PFSK-1 (cell line): ENCODE data around the gene DYNC1LI2.

Experiments
- FOXP2 ChIP-seq: optimal IDR thresholded peaks from 2 replicates; pipeline ENCODE3; 2011; ENCODE audit warnings: borderline replicate concordance, control low read depth, inconsistent platforms; ENCODE audit not compliant: insufficient read depth; ENCODE audit errors: extremely low read length, extremely low read depth
- POLR2AphosphoS5 ChIP-seq: IDR thresholded peaks from 2 replicates; pipeline ENCODE4 v1.6.1; 2012; ENCODE audit warnings: low read depth, mild to moderate bottlenecking, control low read depth, low read length, moderate library complexity
- REST ChIP-seq, 2 experiments: IDR thresholded peaks; 2 replicates each; pipeline versions ENCODE4 v1.6.1 to v1.8.0; 2011 to 2012; ENCODE audit warnings: low read depth in 2 of 2, low read length in 2 of 2, control low read depth in 1 of 2, inconsistent platforms in 1 of 2, mild to moderate bottlenecking in 1 of 2, moderate library complexity in 1 of 2; ENCODE audit not compliant: insufficient read depth in 1 of 2
- SIN3A ChIP-seq: IDR thresholded peaks from 2 replicates; pipeline ENCODE4 v1.6.1; 2012; ENCODE audit warnings: mild to moderate bottlenecking, low read length, moderate library complexity, borderline replicate concordance; ENCODE audit not compliant: insufficient read depth
- TAF1 ChIP-seq: IDR thresholded peaks from 2 replicates; pipeline ENCODE4 v1.6.1; 2012; ENCODE audit warnings: low read length, control low read depth, borderline replicate concordance; ENCODE audit not compliant: insufficient read depth

The DYNC1LI2 gene

GRCh38 chr16:66713076-66713475 is 38.3 kb downstream of the DYNC1LI2 start:
- no peak for TF ChIP-seq TAF1
- no peak for TF ChIP-seq POLR2AphosphoS5
- TF ChIP-seq SIN3A = no peak

- TF ChIP-seq REST (IDR thresholded peaks at IDR 0.05; ENCODE audit: insufficient read depth in 1 of 2, low read depth in 2 of 2, low read length in 2 of 2) = no peak
- no peak for TF ChIP-seq FOXP2
- no peak for TF ChIP-seq TAF1
- TF ChIP-seq SIN3A = no peak
- TF ChIP-seq POLR2AphosphoS5 = no peak
These were observed 38.9 kb downstream of the DYNC1LI2 start for GRCh38 chr16:66712512-66712911.

- TF ChIP-seq POLR2AphosphoS5 (no peak), REST (IDR thresholded peaks at IDR 0.05; ENCODE audit: insufficient read depth in 1 of 2, low read depth in 2 of 2, low read length in 2 of 2) (no peak)
These were observed 39.8 kb downstream of the DYNC1LI2 start for GRCh38 chr16:66711581-66711980.

GRCh38 chr16:66706506-66706880 is 44.9 kb downstream of the DYNC1LI2 start:
- TF ChIP-seq FOXP2 = no peak
- no peak for TF ChIP-seq REST (IDR thresholded peaks at IDR 0.05; ENCODE audit: insufficient read depth in 1 of 2, low read depth in 2 of 2, low read length in 2 of 2)

GRCh38 chr16:66705790-66706505 is 45.5 kb downstream of the DYNC1LI2 start:
- TF ChIP-seq REST (IDR thresholded peaks at IDR 0.05; ENCODE audit: insufficient read depth in 1 of 2, low read depth in 2 of 2, low read length in 2 of 2) (no peak), SIN3A (no peak), FOXP2 (no peak), TAF1 (no peak), POLR2AphosphoS5 (no peak)
